ENCODE data around the gene SLC6A9.

Gene SLC6A9

DNA sequence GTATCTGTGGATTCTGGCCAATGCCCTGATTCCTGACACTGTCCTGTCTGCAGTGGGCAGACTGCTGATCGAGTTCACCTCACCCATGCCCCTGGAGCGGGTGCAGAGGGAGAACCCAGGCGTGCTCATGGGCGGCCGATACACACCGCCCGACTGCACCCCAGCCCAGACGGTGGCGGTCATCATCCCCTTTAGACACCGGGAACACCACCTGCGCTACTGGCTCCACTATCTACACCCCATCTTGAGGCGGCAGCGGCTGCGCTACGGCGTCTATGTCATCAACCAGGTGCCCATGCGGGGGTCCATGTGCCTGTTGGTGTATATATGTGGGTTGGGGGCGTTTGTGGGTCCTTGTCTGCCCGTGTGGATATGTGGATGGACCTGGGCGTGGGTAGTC, 49.6 kb downstream of the SLC6A9 start:
- no peak for FAIRE-seq

- no peak for FAIRE-seq
Observed at GRCh38 chr1:43981135-43981491, 50.1 kb downstream of the SLC6A9 start.

GRCh38 chr1:43980255-43981134, 50.8 kb downstream of the SLC6A9 start:
- FAIRE-seq = no peak

DNA sequence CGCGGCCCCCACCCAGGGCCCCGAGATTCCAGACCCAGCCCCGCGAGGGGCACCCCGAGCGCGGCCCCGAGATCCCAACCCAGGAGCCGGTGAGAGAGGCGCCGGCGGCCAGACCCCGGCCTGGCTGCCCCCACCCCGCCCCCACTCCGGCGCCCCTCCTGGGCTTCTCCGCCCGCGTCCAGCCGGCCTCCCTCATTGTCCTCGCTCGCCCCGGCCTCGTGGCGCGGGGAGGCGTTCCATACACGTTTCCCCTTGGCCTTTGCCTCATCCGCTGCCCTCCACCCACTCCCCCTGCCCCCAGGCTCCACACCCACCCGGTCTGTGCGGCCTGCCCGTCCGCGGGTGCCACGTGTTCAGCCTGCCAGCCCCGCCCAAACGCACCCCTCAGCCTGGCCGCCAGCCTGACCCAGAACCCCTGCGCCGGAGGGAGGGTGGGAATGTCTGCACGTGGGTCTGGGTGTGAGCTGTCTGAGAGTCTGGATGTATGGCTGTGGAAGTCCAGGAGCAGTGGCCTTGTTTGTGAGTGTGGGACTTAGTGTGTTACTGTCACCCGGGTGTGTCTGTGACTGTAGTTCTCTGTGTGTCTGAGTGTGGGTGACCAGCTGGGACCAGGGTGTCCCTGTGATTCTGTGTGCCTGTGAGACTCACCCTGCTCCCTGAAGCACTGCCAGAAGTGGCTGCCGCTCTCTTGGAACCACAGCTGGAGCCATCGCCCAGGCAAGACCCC, 51.6 kb downstream of the SLC6A9 start:
- no peak for FAIRE-seq

DNA sequence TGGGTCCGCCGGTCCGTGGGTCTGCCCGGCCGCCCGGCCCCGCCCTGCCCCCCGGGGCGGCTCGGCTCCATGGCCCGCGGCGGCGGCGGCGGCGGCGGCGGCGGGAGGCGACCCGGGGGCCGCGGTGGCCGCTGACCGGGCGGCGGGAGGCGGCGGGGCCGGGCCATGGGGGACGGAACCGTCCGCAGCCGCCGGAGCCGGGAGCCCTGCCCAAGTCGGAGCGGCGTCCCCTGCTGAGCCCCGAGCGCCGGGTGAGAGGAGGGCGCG, 52.1 kb downstream of the SLC6A9 start:
- FAIRE-seq = no peak

GRCh38 chr1:43978551-43979260, 52.6 kb downstream of the SLC6A9 start, which contains the start of gene B4GALT2:
Gene B4GALT2, plus strand, starts transcription at chr1:43979210. Its CDS starts 1,951 bp downstream, at chr1:43981161.
- FAIRE-seq = no peak

DNA sequence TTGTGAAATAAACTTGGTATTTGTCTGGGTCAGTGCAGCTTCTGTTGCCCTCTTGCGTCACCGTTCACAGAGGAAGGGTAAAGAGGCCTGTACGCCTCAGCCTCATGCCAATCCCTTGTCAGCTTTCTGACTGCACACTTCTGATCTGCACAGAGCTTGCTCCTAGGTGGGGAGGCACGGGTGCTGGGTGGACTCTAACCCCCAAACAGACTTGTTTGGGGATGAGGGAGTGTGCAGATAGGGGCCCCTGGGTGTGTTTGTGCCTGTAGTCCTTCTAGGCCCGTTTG, 53.1 kb downstream of the SLC6A9 start:
- FAIRE-seq = no peak

DNA sequence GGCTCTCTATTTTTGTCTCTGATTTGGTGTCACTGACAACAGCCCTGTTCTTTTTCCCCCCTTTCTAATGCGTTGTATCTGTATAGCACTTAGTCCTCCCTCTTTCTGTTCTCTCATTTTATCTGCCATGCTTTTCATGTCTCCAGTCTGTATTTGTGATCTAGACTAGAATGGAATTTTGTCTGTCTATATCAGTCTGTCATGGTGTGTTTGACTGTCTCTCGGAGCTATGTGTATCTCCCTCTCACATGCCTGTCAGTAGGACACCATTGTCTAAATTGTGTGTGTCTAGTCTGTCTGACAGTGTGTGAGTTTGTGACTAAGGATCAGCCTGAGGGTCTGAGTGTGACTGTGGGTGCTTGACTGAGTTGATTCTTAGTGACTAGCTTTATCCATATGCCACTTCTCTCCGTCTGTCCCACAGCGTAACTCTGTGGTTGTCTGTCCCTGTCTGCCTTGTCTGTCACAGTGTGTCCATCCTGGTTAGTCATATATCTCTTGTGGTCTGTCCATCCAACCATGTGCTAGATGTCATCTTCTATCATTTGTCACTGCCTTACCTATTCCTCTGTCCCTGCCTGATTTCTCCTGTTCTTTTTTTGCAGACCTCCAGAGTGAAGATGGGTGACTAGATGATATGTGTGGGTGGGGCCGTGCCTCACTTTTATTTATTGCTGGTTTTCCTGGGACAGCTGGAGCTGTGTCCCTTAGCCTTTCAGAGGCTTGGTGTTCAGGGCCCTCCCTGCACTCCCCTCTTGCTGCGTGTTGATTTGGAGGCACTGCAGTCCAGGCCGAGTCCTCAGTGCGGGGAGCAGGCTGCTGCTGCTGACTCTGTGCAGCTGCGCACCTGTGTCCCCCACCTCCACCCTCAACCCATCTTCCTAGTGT, 53.6 kb downstream of the SLC6A9 start:
- no peak for FAIRE-seq

DNA sequence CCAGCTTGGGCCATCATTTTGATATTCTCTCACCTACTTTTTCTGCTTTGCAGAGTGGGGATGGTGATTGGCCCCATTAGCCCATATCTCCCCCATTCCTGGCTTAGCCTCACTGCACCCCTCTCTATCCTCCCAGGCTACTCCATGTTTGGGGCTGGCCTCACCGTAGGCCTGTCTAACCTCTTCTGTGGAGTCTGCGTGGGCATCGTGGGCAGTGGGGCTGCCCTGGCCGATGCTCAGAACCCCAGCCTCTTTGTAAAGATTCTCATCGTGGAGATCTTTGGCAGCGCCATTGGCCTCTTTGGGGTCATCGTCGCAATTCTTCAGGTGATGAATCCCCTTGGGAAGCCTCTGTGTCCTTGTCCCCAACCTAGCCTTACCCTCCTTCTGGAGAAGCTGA, 54.4 kb downstream of the SLC6A9 start:
- FAIRE-seq = no peak

- no peak for FAIRE-seq
Observed at GRCh38 chr1:43976045-43976444, 55.2 kb downstream of the SLC6A9 start.

- no peak for FAIRE-seq
Observed at GRCh38 chr1:43975249-43975961, 55.9 kb downstream of the SLC6A9 start.

DNA sequence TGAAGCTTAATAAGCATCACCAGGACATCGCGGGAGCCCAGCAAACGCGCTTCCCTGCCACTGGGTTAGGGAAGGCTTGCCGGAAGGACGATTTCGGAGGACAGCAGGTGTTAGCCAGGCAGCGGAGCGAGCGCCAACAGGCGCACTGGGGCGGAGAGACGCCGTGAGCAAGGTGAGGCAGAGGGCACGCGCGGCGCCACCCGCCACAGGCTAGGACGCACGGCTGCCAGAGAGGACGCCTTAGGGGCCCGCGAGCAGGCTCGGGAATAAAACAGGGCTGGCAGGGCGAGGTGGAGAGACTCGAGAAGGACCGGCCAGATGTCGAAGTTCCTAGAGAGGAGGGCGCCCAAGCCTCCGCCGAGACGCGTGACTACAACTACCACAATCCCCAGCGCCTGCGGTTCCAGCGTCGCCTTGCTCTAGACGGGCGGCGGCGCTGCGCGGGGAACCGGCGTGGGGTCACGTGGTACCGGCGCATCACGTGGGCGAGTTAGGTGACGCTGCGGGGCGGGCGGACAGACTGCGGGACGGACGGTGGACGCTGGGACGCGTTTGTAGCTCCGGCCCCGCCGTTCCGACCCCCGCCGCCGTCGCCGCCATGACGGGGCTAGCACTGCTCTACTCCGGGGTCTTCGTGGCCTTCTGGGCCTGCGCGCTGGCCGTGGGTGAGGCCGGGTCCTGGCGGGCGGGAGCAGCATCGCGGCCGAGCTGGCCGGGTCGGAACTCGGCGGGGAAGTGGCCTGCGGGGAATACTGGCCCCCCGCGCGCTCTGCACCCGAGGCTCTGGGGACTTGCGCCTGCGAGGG, 56.6 kb downstream of the SLC6A9 start, which contains the start of gene ATP6V0B:
Gene ATP6V0B, plus strand, starts transcription at position 518 of the 806 bp plus-strand sequence. Its CDS starts 81 bp downstream, at position 599.
- FAIRE-seq = no peak

DNA sequence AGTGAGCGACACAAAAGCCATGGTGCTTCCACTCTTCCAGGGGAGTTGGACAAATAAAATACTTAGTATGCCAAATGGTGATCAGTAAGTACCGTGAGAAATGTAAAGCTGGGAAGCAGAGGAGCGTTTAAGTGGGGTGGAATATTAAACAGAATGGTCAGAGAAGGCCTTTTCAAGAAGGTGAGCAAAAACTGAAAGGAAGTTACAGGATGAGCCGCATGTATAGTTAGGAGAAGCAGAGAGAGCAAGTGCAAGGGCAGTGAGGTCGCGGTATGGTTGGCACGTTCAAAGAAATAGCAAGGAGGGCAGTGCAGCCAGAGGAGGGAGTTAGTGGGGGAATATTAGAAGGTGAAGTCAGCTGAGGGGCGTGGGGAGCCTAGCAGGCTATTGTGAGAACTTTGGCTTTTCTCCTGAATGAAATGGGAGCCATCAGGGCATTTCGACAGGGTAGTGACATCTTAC, 57.2 kb downstream of the SLC6A9 start:
- FAIRE-seq = no peak

- FAIRE-seq = no peak
Observed at GRCh38 chr1:43971336-43971980, 59.8 kb downstream of the SLC6A9 start.

- FAIRE-seq = no peak
Observed at GRCh38 chr1:43970911-43971310, 60.4 kb downstream of the SLC6A9 start.

GRCh38 chr1:43970502-43970901, 60.8 kb downstream of the SLC6A9 start:
- no peak for FAIRE-seq

GRCh38 chr1:43969746-43970466, 61.4 kb downstream of the SLC6A9 start, which contains the start of gene DPH2:
Gene DPH2, plus strand, starts transcription at chr1:43970010. Its CDS starts 166 bp downstream, at chr1:43970176.
- peak; percentile 97 for FAIRE-seq

- FAIRE-seq = no peak
Observed at GRCh38 chr1:43969416-43969745, 61.9 kb downstream of the SLC6A9 start.

GRCh38 chr1:43968348-43968948, 62.8 kb downstream of the SLC6A9 start:
- FAIRE-seq = no peak
